Peyer's patch (tissue), 4 donors: ENCODE measurements around the gene FANCE.

ENCODE experiments used
- CTCF ChIP-seq, 6 experiments: fragments of 450-650 bp in 4 of 6; fragments of 200-600 bp in 2 of 6; sonication (generic) in 1 of 6; IDR thresholded peaks; one replicate each; pipeline ENCODE4 v1.5.1; 2017 to 2019; ENCODE audit warnings: antibody characterized with exemption in 6 of 6, mild to moderate bottlenecking in 3 of 6, moderate library complexity in 1 of 6
- POLR2A ChIP-seq, 2 donors: fragments of 450-650 bp; IDR thresholded peaks; one replicate each; pipeline ENCODE4 v1.5.1; 2017; ENCODE audit warnings: antibody characterized with exemption in 2 of 2, mild to moderate bottlenecking in 2 of 2, moderate library complexity in 2 of 2

DNA sequence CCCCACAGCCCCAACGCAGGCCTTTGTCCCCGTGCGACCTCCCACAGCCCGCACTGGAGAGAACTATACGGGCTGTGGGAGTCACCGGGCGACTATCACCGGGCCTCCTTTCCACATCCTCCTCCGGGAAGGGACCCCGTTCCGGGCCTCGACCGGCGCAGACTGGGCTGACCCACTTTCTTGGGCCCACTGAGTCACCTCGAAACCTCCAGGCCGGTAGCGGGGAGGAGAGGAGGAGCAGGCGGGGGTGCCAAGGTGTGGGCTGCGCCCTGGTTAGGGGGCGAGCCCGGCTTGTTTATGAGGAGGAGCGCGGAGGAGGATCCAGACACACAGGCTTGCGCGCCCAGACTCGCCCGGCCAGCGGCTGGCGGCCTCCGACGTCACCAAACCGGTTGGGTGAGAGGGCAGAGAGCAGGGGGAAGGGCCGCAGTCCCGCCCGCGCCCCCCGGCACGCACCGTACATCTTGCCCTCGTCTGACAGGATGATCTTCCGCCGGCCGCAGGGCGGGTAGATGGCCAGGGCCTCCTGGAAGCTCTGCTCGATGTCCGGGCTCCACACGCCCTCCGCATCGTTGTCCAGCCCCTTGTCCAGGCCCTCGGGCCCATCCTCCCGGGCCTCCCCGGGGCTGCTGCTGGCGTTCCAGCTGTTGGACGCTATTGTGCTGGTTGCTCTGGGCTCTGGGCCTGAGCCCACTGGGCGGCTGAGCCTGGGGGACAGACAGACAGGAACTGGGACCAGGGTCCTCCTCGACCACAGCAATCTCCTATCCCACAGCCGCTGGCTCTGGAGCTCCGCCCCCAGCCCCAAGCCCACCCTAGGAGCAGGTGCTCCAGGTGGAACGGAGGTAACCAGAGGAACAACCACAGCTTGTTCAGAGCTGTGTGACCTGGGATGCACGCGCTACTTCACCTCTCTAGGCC is 34.1 kb downstream of the FANCE start:
- TF ChIP-seq CTCF (IDR thresholded peaks at IDR 0.05) = no peak
- peak in 1 of 2 donors; percentile 60 for TF ChIP-seq POLR2A (IDR thresholded peaks at IDR 0.05)
